ENCODE data around the gene KIF2A. TPM values are rescaled to one million over a fixed set of nuclear protein-coding genes. Genes with fewer than 3 reads are reported as not detected.
"Not testable (repeated sequence)": the region's sequence is repeated elsewhere in the genome, so short reads cannot be mapped to it uniquely, and the experiment has no call there.

The KIF2A gene
- total RNA-seq, 2 donors from 2014 or later: 190 to 201 TPM

DNA sequence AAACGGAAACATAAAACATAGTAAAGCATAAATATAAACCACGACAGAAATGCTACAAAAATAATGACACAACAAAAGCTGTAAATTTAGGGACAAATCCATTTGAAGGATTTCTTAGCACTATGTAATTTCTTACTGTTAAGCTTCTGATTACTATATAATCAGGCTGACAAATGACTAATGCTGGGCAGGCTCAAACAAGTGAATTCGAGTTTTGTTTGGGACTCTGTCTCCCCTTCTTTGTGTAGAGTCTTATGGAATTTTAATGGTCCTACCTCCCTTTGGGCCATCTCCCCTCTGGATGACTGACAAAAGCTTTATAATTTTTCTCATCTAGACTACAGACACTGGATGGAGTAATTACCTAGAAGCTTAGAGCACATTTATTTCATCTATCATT, 24.6 kb upstream of the KIF2A start:
- no peak for ATAC-seq
- H3K36me3 Mint-ChIP-seq: peaks cover 16% of the 10 kb centered on the region

DNA sequence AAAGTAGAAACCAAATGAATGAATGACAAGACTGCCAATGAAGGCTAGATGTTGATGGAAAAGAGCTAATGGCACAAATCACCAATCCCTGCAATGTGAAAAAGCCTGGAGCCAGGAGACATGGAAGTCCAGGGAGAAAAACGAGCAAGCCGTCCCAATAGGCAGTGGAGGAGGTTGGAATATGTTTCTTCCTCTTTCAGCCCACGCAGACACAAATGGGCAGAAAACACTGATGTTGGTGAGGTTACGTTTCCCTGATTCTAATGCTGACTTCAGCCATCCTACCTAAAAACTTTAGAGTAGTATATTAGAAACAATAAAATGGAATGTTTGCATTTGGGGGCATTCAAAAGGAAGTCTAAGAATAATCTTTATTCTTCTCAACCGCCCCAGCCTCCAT, 23.9 kb upstream of the KIF2A start:
- H3K4me1 Mint-ChIP-seq (ENCODE audit: low read depth in 2 of 2): peaks cover 48 to 54% of the 10 kb centered on the region in 2 donors
- ATAC-seq (no peak), DNase-seq (ENCODE audit: low spot score) (no peak)
- H3K27ac Mint-ChIP-seq: peak overlapping the region in 1 of 2 donors; percentile 97
- peaks cover 7% of the 10 kb centered on the region for H3K9me3 Mint-ChIP-seq
- peaks cover 0 to 6% of the 10 kb centered on the region in 2 donors for H3K27me3 Mint-ChIP-seq
- peaks cover 20% of the 10 kb centered on the region for H3K36me3 Mint-ChIP-seq
- no peak overlapping the region for H3K4me3 Mint-ChIP-seq

More for the DNA sequence above, 24.6 kb upstream of the KIF2A start:
- Mint-ChIP-seq H3K4me1 (ENCODE audit: low read depth in 2 of 2) (peaks cover 45 to 52% of the 10 kb centered on the region in 2 donors), H3K4me3 (no peak overlapping the region), H3K27ac (no peak overlapping the region), H3K9me3 (peaks cover 7% of the 10 kb centered on the region), H3K27me3 (peaks cover 0 to 6% of the 10 kb centered on the region in 2 donors)
- DNase-seq (ENCODE audit: low spot score): no peak

DNA sequence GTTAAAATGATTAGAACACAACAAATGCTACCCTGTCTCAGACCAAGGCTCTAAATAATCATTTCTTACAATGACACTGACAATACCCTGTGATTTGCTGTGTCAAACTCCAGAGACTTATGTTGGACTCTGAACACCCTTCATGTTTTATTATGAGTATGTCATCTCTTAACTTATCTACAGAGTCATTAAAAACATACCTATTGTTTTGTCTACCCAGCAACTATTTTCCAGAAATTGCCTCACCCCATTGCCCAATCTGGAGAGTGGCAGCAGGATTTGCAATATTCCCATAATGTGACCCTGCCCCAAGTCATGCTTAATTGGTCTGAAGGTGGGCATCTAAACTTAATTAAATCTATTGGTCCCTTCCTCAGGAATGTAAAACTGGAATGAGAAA, 23.0 kb upstream of the KIF2A start:
- peaks cover 25% of the 10 kb centered on the region for H3K36me3 Mint-ChIP-seq
- H3K9me3 Mint-ChIP-seq: peaks cover 7% of the 10 kb centered on the region
- H3K4me3 Mint-ChIP-seq: peak overlapping the region; percentile 17
- H3K4me1 Mint-ChIP-seq (ENCODE audit: low read depth in 2 of 2): peaks cover 54 to 59% of the 10 kb centered on the region in 2 donors
- H3K27ac Mint-ChIP-seq: peak overlapping the region; percentile 19 to 97
- no peak for DNase-seq (ENCODE audit: low spot score)
- peaks cover 0 to 6% of the 10 kb centered on the region in 2 donors for H3K27me3 Mint-ChIP-seq
- no peak for ATAC-seq

DNA sequence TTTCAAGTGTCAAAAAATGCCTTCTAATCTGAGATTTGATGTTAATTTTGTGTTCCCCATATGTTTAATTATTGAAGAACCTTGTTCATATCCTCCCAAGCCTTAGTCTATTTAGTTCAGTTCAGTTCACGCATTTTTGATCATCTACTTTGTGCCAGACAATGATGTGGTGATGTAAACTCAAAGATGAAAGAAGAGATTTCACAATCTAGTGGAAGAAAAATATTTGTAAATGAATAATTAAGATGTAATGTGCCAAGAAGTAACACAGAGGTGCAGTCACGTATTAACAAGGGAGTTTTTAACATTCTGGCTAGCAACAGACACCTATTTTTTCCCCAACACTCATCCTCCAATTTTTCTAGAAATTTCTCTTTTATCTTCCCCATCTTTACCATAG, 22.1 kb upstream of the KIF2A start:
- H3K4me1 Mint-ChIP-seq (ENCODE audit: low read depth in 2 of 2): peaks cover 54 to 68% of the 10 kb centered on the region in 2 donors
- H3K27ac Mint-ChIP-seq: peak overlapping the region; percentile 97 to 98
- ATAC-seq (no peak), DNase-seq (ENCODE audit: low spot score) (no peak)
- peak overlapping the region; percentile 87 for H3K4me3 Mint-ChIP-seq
- peaks cover 25% of the 10 kb centered on the region for H3K36me3 Mint-ChIP-seq
- H3K27me3 Mint-ChIP-seq: peaks cover 0 to 3% of the 10 kb centered on the region in 2 donors
- peaks cover 7% of the 10 kb centered on the region for H3K9me3 Mint-ChIP-seq

DNA sequence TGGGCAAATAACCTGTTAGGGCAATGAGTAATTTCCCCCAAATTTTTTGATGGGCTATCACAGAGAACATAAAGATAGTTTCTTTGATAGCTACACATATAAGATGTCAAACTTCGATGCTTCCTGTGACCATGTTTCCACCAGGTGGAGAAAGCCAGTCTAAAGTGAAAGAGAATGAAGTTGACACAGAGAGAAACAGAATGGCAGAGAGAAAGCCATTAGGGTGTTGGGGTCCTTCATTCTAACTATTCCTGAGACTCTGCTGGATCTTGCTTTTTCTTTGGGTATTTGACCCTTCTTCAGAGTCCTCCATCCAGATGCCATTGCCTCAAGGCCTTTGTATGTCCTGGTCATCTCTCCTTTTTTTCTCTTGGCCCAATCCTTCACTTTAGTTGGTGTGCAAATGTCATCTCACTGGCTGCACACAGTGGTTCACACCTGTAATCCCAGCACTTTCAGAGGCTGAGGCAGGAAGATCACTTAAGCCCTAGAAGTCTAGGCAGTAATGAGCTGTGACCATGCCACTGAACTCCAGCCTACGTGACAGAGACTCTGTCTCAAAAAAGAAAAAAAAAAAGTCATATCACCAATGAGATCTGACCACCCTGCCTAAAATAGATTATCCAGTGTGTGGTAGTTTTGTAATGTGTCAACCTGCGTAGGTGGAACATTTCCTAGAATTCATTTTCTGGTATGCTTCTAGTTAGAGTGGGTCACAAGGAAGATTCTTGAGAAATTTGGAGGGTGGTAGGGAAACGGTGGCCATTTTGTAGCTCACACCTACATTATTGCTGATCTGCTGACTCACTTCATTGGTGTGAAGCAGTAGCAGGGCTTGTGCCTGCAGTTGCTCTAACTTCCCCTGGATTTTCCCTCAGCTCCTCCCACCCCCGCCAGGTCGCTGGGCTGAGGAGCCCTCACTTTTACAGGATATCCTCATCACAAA, 20.8 kb upstream of the KIF2A start:
- H3K27me3 Mint-ChIP-seq: peaks cover 0 to 3% of the 10 kb centered on the region in 2 donors
- DNase-seq (ENCODE audit: low spot score) (peak; percentile 94), ATAC-seq (peak; percentile 93 to 95)
- H3K27ac Mint-ChIP-seq: peak overlapping the region; percentile 97 to 98
- H3K9me3 Mint-ChIP-seq: peaks cover 7% of the 10 kb centered on the region
- H3K36me3 Mint-ChIP-seq: peaks cover 25% of the 10 kb centered on the region
- H3K4me1 Mint-ChIP-seq (ENCODE audit: low read depth in 2 of 2): peaks cover 56 to 66% of the 10 kb centered on the region in 2 donors
- peak overlapping the region; percentile 87 for H3K4me3 Mint-ChIP-seq

DNA sequence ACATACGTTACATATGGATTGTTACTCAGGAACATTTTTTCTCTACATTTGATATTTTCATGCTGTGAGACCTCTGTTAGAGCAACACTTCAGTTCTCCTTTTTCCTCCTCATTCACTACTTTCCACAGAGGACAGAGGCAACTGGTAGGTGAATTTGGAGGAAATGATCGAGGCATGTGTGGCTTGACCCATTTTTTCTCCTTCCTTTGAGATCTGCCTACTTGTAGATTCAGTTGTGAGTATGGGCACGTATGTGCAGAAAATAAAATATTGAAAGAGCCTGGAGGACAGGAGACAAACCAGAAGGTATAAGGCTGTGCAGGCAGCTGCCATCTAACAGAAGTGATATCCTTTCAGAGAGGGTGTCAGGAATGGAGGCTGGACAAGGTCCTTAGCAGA, 19.2 kb upstream of the KIF2A start:
- no peak for ATAC-seq
- Mint-ChIP-seq H3K27ac (peak overlapping the region; percentile 97 to 98), H3K27me3 (no peaks in the 10 kb centered on the region), H3K4me1 (ENCODE audit: low read depth in 2 of 2) (peaks cover 60 to 71% of the 10 kb centered on the region in 2 donors), H3K4me3 (peak overlapping the region; percentile 87), H3K9me3 (peaks cover 7% of the 10 kb centered on the region), H3K36me3 (peaks cover 25% of the 10 kb centered on the region)
- no peak for DNase-seq (ENCODE audit: low spot score)

DNA sequence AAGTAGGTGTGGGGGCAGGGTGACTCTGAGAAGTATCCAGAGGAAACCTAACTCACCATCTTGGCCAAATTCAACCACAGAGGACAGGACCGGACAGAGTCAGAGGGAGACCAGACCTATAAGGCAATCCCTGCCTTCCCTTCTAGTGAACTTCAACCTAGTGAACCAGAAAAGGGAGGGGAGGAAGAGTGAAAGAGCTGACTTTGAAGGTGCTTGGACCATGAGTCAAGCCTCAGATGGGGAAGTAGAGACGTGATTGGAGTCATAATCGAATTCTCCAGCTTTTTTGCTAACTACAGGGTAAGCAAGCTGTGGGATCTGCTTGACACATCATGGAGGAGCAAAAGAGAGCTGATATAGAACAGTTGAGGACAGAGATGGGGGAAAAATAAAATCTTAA, 18.8 kb upstream of the KIF2A start:
- no peak for DNase-seq (ENCODE audit: low spot score)
- no peak for ATAC-seq
- Mint-ChIP-seq H3K4me3 (peak overlapping the region; percentile 87), H3K27me3 (no peaks in the 10 kb centered on the region), H3K9me3 (peaks cover 7% of the 10 kb centered on the region), H3K4me1 (ENCODE audit: low read depth in 2 of 2) (peaks cover 60 to 73% of the 10 kb centered on the region in 2 donors), H3K27ac (peak overlapping the region; percentile 97 to 98), H3K36me3 (peaks cover 25% of the 10 kb centered on the region)

DNA sequence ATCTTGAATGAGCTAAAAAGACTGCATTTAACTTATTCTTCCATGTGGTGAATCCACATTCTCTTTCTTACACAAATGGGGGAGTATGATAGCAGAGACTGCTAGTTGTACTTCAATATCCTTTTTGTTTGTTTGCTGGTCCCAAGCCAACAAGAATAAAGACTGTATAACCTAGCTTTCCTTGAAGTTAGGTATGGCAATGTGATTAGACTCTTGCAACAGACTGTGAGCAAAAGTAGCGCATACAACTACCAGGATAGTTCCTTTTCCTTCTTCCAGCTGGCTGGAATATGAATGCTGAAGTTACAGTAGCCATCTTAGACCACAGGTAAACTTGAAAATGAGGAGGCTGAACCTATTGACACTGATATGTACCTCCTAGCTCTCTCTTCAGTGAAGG, 17.9 kb upstream of the KIF2A start:
- Mint-ChIP-seq H3K4me1 (ENCODE audit: low read depth in 2 of 2) (peaks cover 55 to 71% of the 10 kb centered on the region in 2 donors), H3K27me3 (no peaks in the 10 kb centered on the region), H3K9me3 (peaks cover 4% of the 10 kb centered on the region), H3K27ac (peak overlapping the region; percentile 97 to 98), H3K36me3 (peaks cover 20% of the 10 kb centered on the region), H3K4me3 (peak overlapping the region; percentile 87)
- DNase-seq (ENCODE audit: low spot score): no peak
- no peak for ATAC-seq

DNA sequence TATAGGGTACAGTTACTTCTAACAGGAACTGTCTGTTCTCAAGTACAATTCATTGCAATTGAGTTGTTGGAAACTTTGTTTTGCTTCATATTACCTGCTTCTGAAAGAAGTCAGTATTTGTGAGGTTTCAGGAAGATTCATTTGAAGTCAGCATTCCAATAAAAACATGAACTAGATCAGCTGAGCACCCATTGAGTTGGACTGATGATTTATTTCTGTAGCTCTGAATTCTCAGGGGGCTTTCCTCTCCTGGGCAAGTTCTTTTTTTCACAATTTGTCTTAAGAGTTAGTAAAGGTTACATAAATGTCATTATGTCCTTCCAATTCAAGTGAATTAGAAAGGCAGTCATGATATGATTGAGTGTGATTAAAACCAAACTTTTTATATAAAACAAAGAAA, 16.2 kb upstream of the KIF2A start:
- ATAC-seq (no peak), DNase-seq (ENCODE audit: low spot score) (no peak)
- H3K36me3 Mint-ChIP-seq: peaks cover 15% of the 10 kb centered on the region
- H3K4me1 Mint-ChIP-seq (ENCODE audit: low read depth in 2 of 2): peaks cover 41 to 57% of the 10 kb centered on the region in 2 donors
- peak overlapping the region; percentile 32 for H3K4me3 Mint-ChIP-seq
- peaks cover 3% of the 10 kb centered on the region for H3K9me3 Mint-ChIP-seq
- H3K27ac Mint-ChIP-seq: peak overlapping the region; percentile 43 to 97
- peaks cover 0 to 9% of the 10 kb centered on the region in 2 donors for H3K27me3 Mint-ChIP-seq

DNA sequence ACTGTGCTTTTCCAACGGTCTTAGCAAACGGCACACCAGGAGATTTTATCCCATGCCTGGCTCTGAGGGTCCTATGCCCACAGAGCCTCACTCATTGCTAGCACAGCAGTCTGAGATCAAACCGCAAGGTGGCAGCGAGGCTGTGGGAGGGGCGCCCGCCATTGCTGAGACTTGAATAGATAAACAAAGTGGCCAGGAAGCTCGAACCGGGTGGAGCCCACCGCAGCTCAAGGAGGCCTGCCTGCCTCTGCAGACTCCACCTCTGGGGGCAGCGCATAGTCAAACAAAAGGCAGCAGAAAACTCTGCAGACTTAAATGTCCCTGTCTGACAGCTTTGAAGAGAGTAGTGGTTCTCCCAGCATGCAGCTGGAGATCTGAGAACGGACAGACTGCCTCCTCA, 14.2 kb upstream of the KIF2A start:
- H3K27me3 Mint-ChIP-seq; H3K36me3 Mint-ChIP-seq; H3K9me3 Mint-ChIP-seq; DNase-seq (ENCODE audit: low spot score); ATAC-seq: not testable (repeated sequence)
- peaks cover 24 to 38% of the 10 kb centered on the region in 2 donors for H3K4me1 Mint-ChIP-seq (ENCODE audit: low read depth in 2 of 2)
- H3K4me3 Mint-ChIP-seq: peak overlapping the region; percentile 36
- peak overlapping the region in 1 of 2 donors; percentile 75 for H3K27ac Mint-ChIP-seq

DNA sequence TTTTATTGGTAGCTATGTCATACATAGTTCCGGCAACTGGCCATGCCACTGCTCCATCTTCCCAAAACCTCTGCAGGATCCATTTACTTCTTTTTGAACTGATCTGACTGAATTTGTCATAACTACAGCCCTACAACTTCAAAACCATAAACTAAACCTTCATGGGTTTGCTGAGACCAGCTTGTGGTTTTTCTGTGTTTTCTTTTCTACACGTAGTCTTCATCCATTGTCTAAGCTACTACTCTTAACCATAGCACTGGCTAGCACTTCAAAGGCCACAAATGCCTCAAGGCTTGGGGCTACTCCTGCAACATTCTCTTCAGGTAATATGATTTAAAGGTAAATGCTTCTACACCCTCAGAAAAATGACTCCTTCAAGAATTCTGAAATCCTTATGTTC, 9.0 kb upstream of the KIF2A start:
- peak overlapping the region; percentile 23 for H3K4me3 Mint-ChIP-seq
- no peak for DNase-seq (ENCODE audit: low spot score)
- H3K36me3 Mint-ChIP-seq: no peaks in the 10 kb centered on the region
- peaks cover 3% of the 10 kb centered on the region for H3K9me3 Mint-ChIP-seq
- H3K27ac Mint-ChIP-seq: peak overlapping the region in 1 of 2 donors; percentile 57
- H3K27me3 Mint-ChIP-seq: peaks cover 0 to 17% of the 10 kb centered on the region in 2 donors
- peak in 1 of 2 donors; percentile 38 for ATAC-seq
- H3K4me1 Mint-ChIP-seq (ENCODE audit: low read depth in 2 of 2): peaks cover 10 to 19% of the 10 kb centered on the region in 2 donors

DNA sequence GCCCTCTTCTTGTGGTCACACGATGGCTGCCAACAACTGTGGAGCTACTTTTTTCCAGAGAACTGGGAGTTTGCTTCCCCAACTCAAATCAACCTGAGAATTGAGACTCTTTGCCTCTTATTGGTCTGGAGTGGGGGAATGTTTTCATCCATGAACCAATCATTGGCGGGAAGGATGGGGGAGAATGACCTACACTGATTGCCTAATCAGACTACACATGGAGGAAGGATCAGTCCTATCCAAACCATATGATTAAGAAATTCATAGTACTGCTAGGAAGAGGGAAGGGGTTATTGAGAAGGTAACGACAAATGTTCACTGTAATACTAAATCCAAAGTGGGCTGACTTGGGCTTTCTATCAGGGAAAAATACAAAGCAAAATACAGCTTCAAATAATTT, 7.9 kb upstream of the KIF2A start:
- ATAC-seq (no peak), DNase-seq (ENCODE audit: low spot score) (no peak)
- Mint-ChIP-seq H3K27me3 (peaks cover 0 to 17% of the 10 kb centered on the region in 2 donors), H3K36me3 (no peaks in the 10 kb centered on the region), H3K27ac (no peak overlapping the region), H3K4me1 (ENCODE audit: low read depth in 2 of 2) (peaks cover 10 to 11% of the 10 kb centered on the region in 2 donors), H3K4me3 (no peak overlapping the region), H3K9me3 (peaks cover 3% of the 10 kb centered on the region)

DNA sequence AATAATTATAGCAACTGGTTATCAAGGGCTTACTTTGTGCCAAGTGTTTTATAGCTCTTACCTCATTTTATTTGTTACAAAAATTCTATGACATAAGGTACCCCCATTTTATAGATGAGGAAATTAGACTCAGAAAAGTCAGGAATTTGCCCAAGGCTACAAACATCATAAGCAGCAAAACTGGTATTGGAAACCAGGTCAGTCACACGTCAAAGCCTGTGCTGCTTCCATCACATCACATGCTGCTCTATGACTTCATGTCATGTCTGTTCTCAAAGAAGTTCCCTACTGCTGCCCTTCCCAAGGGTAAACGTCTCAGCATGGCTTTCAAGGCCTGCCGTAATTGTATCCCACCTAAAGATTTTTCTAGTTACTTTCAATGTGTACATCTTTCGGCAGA, 6.9 kb upstream of the KIF2A start:
- Mint-ChIP-seq H3K27me3 (peaks cover 0 to 13% of the 10 kb centered on the region in 2 donors), H3K36me3 (no peaks in the 10 kb centered on the region), H3K27ac (peak overlapping the region in 1 of 2 donors; percentile 61), H3K9me3 (no peaks in the 10 kb centered on the region), H3K4me3 (no peak overlapping the region), H3K4me1 (ENCODE audit: low read depth in 2 of 2) (peaks cover 10 to 17% of the 10 kb centered on the region in 2 donors)
- ATAC-seq (no peak), DNase-seq (ENCODE audit: low spot score) (no peak)

DNA sequence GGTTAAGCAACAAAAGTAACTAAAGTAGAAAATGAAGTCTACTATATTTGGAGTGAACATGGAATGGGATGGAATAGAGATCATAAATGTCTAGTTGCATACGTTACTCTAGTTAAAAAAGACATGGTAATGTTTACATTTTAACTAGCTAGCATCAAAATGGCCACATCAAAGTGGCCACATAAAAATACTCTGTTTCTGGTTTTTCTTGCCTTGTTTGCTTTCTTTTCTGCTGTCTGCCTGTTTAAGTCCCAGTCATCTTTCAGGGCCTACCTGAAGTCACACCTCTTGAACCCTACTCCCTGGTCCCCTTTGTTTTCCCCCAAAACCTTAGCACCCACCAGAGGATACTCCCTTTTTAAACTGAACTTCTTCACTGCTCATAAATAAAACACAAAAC, 6.4 kb upstream of the KIF2A start:
- no peak for DNase-seq (ENCODE audit: low spot score)
- Mint-ChIP-seq H3K4me1 (ENCODE audit: low read depth in 2 of 2) (peaks cover 10 to 17% of the 10 kb centered on the region in 2 donors), H3K9me3 (no peaks in the 10 kb centered on the region), H3K36me3 (no peaks in the 10 kb centered on the region), H3K27ac (peak overlapping the region in 1 of 2 donors; percentile 61), H3K27me3 (peaks cover 0 to 10% of the 10 kb centered on the region in 2 donors), H3K4me3 (no peak overlapping the region)
- ATAC-seq: no peak
